IMR-90 (cell line): ENCODE measurements around the gene COA6. TPM values are rescaled to one million over a fixed set of nuclear protein-coding genes. Genes with fewer than 3 reads are reported as not detected.

Source experiments
- ATAC-seq: fragments of 200-7000 bp; cut with Tn5 transposase; 2 replicates; pipeline ENCODE4 v1.9.1; 2020; ENCODE audit warnings: low read depth, mild to moderate bottlenecking, moderate library complexity
- BruUV-seq: library from RNA; stranded (reverse); fragments of 400-500 nt; replicated peaks from 2 replicates; lab custom pipeline; 2021; lab: Mats Ljungman, UMichigan
- CTCF ChIA-PET: fragments of 300-600 bp; formaldehyde crosslinking; extraction: SDS; loops from one replicate; lab custom pipeline; 2021; ENCODE audit warnings: antibody characterized with exemption; lab: Yijun Ruan, JAX
- POLR2A ChIA-PET: fragments of 300-600 bp; sonication (Branson Sonifier 250); formaldehyde crosslinking; loops from one replicate; lab custom pipeline; 2022; ENCODE audit warnings: antibody characterized with exemption; ENCODE audit not compliant: unreplicated experiment; lab: Charles Lee
- DNase-seq: peaks from one replicate; pipeline ENCODE4 v3.0.0; 2013
- H2AFZ ChIP-seq: replicated peaks from 2 replicates; pipeline ENCODE3; 2013; ENCODE audit warnings: low read length, mild to moderate bottlenecking; ENCODE audit not compliant: poor library complexity
- H2AK5ac ChIP-seq: 2 replicates; pipeline ENCODE4 v1.6.1; 2013; ENCODE audit warnings: low read depth, low read length, inconsistent platforms
- H2AK9ac ChIP-seq: replicated peaks from 2 replicates; pipeline ENCODE3; 2013; ENCODE audit warnings: mild to moderate bottlenecking, low read depth, low read length, moderate library complexity; ENCODE audit not compliant: poor library complexity
- H2BK120ac ChIP-seq: 2 replicates; pipeline ENCODE4 v1.6.1; 2013; ENCODE audit warnings: low read depth, low read length, inconsistent platforms
- H2BK15ac ChIP-seq: 3 replicates; pipeline ENCODE4 v1.6.1; 2013; ENCODE audit warnings: low read depth, low read length, inconsistent platforms
- H2BK20ac ChIP-seq: 2 replicates; pipeline ENCODE4 v1.6.1; 2013; ENCODE audit warnings: low read depth, mild to moderate bottlenecking, inconsistent platforms, low read length, moderate library complexity
- H2BK5ac ChIP-seq: 2 replicates; pipeline ENCODE4 v1.6.1; 2013; ENCODE audit warnings: mild to moderate bottlenecking, low read depth, low read length, inconsistent platforms; ENCODE audit not compliant: poor library complexity, severe bottlenecking
- H3K14ac ChIP-seq: replicated peaks from 2 replicates; pipeline ENCODE4 v1.6.1; 2013; ENCODE audit warnings: low read depth, low read length, inconsistent platforms
- H3K18ac ChIP-seq: 2 replicates; pipeline ENCODE4 v1.6.1; 2013; ENCODE audit warnings: low read depth, low read length, control low read depth
- H3K23ac ChIP-seq: 2 replicates; pipeline ENCODE4 v1.6.1; 2013; ENCODE audit warnings: low read depth, low read length, inconsistent platforms
- H3K27ac ChIP-seq: 2 replicates; pipeline ENCODE4 v1.5.1; 2013; ENCODE audit warnings: mild to moderate bottlenecking, control low read depth, low read length; ENCODE audit not compliant: insufficient read depth
- H3K27me3 ChIP-seq: 2 replicates; pipeline ENCODE4 v1.6.1; 2013; ENCODE audit warnings: low read length; ENCODE audit not compliant: control insufficient read depth, insufficient read depth
- H3K36me3 ChIP-seq: 2 replicates; pipeline ENCODE4 v1.6.1; 2013; ENCODE audit warnings: low read length, mixed read lengths; ENCODE audit not compliant: control insufficient read depth, insufficient read depth
- H3K4ac ChIP-seq: 2 replicates; pipeline ENCODE4 v1.6.1; 2013; ENCODE audit warnings: low read depth, low read length, inconsistent platforms
- H3K4me1 ChIP-seq: 2 replicates; pipeline ENCODE4 v1.6.1; 2013; ENCODE audit warnings: low read length, mixed read lengths; ENCODE audit not compliant: control insufficient read depth, insufficient read depth
- H3K4me2 ChIP-seq: 2 replicates; pipeline ENCODE4 v1.6.1; 2013; ENCODE audit warnings: low read depth, mild to moderate bottlenecking, control low read depth, low read length, moderate library complexity
- H3K4me3 ChIP-seq: 2 replicates; pipeline ENCODE4 v1.5.1; 2013; ENCODE audit warnings: low read depth, mild to moderate bottlenecking, control low read depth, low read length, moderate library complexity; ENCODE audit not compliant: insufficient read depth
- H3K56ac ChIP-seq: 2 replicates; pipeline ENCODE4 v1.6.1; 2013; ENCODE audit warnings: low read length, inconsistent platforms; ENCODE audit not compliant: insufficient read depth; ENCODE audit errors: extremely low read depth
- H3K79me1 ChIP-seq, 2 experiments: 2 replicates each; pipeline ENCODE4 v1.6.1; 2013; ENCODE audit warnings: low read length in 2 of 2, inconsistent platforms in 1 of 2, low read depth in 1 of 2
- H3K9ac ChIP-seq: 2 replicates; pipeline ENCODE4 v1.6.1; 2013; ENCODE audit warnings: low read depth, low read length, control low read depth
- H3K9me1 ChIP-seq: 2 replicates; pipeline ENCODE4 v1.6.1; 2013; ENCODE audit warnings: low read length, inconsistent platforms; ENCODE audit not compliant: insufficient read depth
- H3K9me3 ChIP-seq: 2 replicates; pipeline ENCODE4 v1.6.1; 2013; ENCODE audit warnings: low read length; ENCODE audit not compliant: control insufficient read depth, insufficient read depth
- H4K20me1 ChIP-seq: 2 replicates; pipeline ENCODE4 v1.6.1; 2013; ENCODE audit warnings: low read length, inconsistent platforms; ENCODE audit not compliant: insufficient read depth
- H4K5ac ChIP-seq: 2 replicates; pipeline ENCODE4 v1.6.1; 2013; ENCODE audit warnings: mild to moderate bottlenecking, low read depth, low read length, control low read depth
- H4K8ac ChIP-seq, 2 experiments: 2 replicates each; pipeline ENCODE4 v1.6.1; 2013; ENCODE audit warnings: low read depth in 2 of 2, low read length in 2 of 2, control low read depth in 1 of 2, inconsistent platforms in 1 of 2
- H4K91ac ChIP-seq: 2 replicates; pipeline ENCODE4 v1.6.1; 2013; ENCODE audit warnings: low read depth, low read length, inconsistent platforms; ENCODE audit not compliant: insufficient read depth
- BHLHE40 ChIP-seq: fragments of 150-350 bp; IDR thresholded peaks from 2 replicates; pipeline ENCODE4 v1.6.1; 2016; ENCODE audit warnings: mild to moderate bottlenecking, low read depth, low read length
- CEBPB ChIP-seq: IDR thresholded peaks from 2 replicates; pipeline ENCODE4 v1.6.1; 2012; ENCODE audit warnings: low read depth, low read length, improper control_type of control experiment
- ELK1 ChIP-seq: fragments of 150-350 bp; IDR thresholded peaks from 2 replicates; pipeline ENCODE4 v1.6.1; 2016; ENCODE audit warnings: low read depth, mild to moderate bottlenecking, low read length, moderate library complexity, borderline replicate concordance
- FOS ChIP-seq: fragments of 150-350 bp; IDR thresholded peaks from 2 replicates; pipeline ENCODE4 v1.6.1; 2016; ENCODE audit warnings: low read depth, low read length
- MAFK ChIP-seq: IDR thresholded peaks from 2 replicates; pipeline ENCODE4 v1.6.1; 2012; ENCODE audit warnings: low read depth, low read length, improper control_type of control experiment
- MAZ ChIP-seq: IDR thresholded peaks from 2 replicates; pipeline ENCODE4 v1.6.1; 2012; ENCODE audit warnings: low read depth, mild to moderate bottlenecking, low read length, improper control_type of control experiment, moderate library complexity, borderline replicate concordance
- MXI1 ChIP-seq: IDR thresholded peaks from 2 replicates; pipeline ENCODE4 v1.6.1; 2012; ENCODE audit warnings: low read depth, mild to moderate bottlenecking, low read length, moderate library complexity, borderline replicate concordance
- NFE2L2 ChIP-seq: fragments of 150-350 bp; IDR thresholded peaks from 2 replicates; pipeline ENCODE4 v1.6.1; 2016; ENCODE audit warnings: low read depth, mild to moderate bottlenecking, low read length
- POLR2A ChIP-seq: IDR thresholded peaks from 2 replicates; pipeline ENCODE4 v1.6.1; 2012; ENCODE audit warnings: mild to moderate bottlenecking, low read depth, low read length
- RCOR1 ChIP-seq: IDR thresholded peaks from 2 replicates; pipeline ENCODE4 v1.6.1; 2012; ENCODE audit warnings: mild to moderate bottlenecking, low read length, improper control_type of control experiment; ENCODE audit not compliant: insufficient replicate concordance
- SMC3 ChIP-seq: fragments of 150-350 bp; IDR thresholded peaks from 2 replicates; pipeline ENCODE4 v1.6.1; 2016; ENCODE audit warnings: low read depth, mild to moderate bottlenecking, antibody characterized with exemption, low read length, moderate library complexity
- USF2 ChIP-seq: fragments of 150-350 bp; IDR thresholded peaks from 2 replicates; pipeline ENCODE4 v1.6.1; 2017; ENCODE audit warnings: mild to moderate bottlenecking, antibody characterized with exemption, low read length, low read depth
- WGBS, 2 experiments: methylation state at CpG; one replicate each; pipeline versions ENCODE4 v1.1.5 to v1.1.7; 2013; ENCODE audit warnings: missing lambda C conversion rate in 2 of 2; ENCODE audit not compliant: insufficient read length in 1 of 2; ENCODE audit errors: extremely low coverage in 2 of 2; 5-methylcytosine and 5-hydroxymethylcytosine counted together
- dilution Hi-C: fragments of 300-500 bp; cut with HindIII; formaldehyde crosslinking; loops from one replicate; pipeline ENCODE4 v1.14.3; 2018; ENCODE audit warnings: low sequenced_read_pairs; ENCODE audit not compliant: unreplicated experiment
- in situ Hi-C: fragments of 300-500 bp; cut with MboI; formaldehyde crosslinking; loops from 3 replicates; pipeline ENCODE4 v1.14.3; 2019; ENCODE audit warnings: low sequenced_read_pairs, inconsistent platforms, mixed read lengths
- intact Hi-C: fragments of 100-400 bp; cut with micrococcal nuclease; formaldehyde crosslinking; loops from 2 replicates; pipeline ENCODE4 v1.10.0; 2022
- polyA plus RNA-seq, 3 experiments: library from polyadenylated mRNA; depleted of rRNA; stranded (reverse); fragments of >200 nt; gene quantifications; 2 replicates each; pipeline ENCODE4 v1.2.3, GENCODE V29; 2012; ENCODE audit warnings: low replicate concordance in 1 of 3
- total RNA-seq: library from RNA; depleted of rRNA; stranded (reverse); fragments of >200 nt; gene quantifications from 2 replicates; pipeline ENCODE4 v1.2.3, GENCODE V29; 2012

COA6 gene
- total and polyA plus RNA-seq, 2 of the 4 experiments (the other 2 are of a cell fraction) = 6.8 to 14.3 TPM

DNA sequence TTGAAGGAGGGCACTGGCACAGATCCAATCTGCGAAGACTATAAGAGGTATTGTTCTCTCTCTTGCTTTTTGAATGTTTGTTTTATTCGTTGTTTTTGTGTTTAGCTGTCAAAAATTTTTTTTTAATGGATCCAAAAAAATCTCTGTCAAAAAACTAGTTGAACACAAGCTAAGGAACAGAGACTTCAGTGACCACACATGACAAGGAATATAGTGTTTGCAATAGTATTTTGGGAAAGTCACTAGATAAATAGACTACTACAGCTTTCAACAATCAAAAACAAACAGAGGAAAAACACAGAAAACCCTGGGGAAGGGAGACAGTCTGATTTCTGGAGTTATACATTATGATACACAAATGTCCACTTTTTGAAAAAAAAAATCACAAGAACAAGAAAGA is 36.9 kb upstream of the COA6 start:
- ChIA-PET CTCF (interaction anchor here (0.6 to 1.1 kb wide), 3 partner anchors 8 to 26 kb away, joined by 3 to 5 read pairs (median 3); no protein-coding TSS in a partner anchor), POLR2A (no interaction called here)

More for the DNA sequence above, 36.9 kb upstream of the COA6 start:
- Histone ChIP-seq H4K91ac (no peak overlapping the region), H2BK15ac (no peak overlapping the region), H3K4me2 (no peak overlapping the region), H3K4ac (no peak overlapping the region), H3K4me1 (no peaks in the 10 kb centered on the region), H3K79me1 (no peaks in the 10 kb centered on the region), H4K5ac (no peak overlapping the region), H3K36me3 (no peaks in the 10 kb centered on the region), H2BK120ac (no peak overlapping the region), H4K8ac (no peak overlapping the region), H4K20me1 (no peaks in the 10 kb centered on the region), H3K9me1 (no peaks in the 10 kb centered on the region), H3K14ac (no peak overlapping the region), H2BK5ac (no peak overlapping the region), H2AK5ac (no peak overlapping the region), H3K27ac (no peak overlapping the region), H3K4me3 (no peak overlapping the region), H2BK20ac (no peak overlapping the region), H2AK9ac (no peak overlapping the region), H3K9ac (no peak overlapping the region), H2AFZ (no peak overlapping the region), H3K9me3 (peaks cover 3% of the 10 kb centered on the region; the same call in 1 of the 2 replicates), H3K18ac (no peak overlapping the region), H3K23ac (no peak overlapping the region), H3K27me3 (no peaks in the 10 kb centered on the region), H3K56ac (no peak overlapping the region)
- no peak for TF ChIP-seq RCOR1
- TF ChIP-seq USF2 = no peak
- TF ChIP-seq MXI1 = no peak
- TF ChIP-seq MAFK = no peak
- no peak for TF ChIP-seq MAZ
- no peak for TF ChIP-seq NFE2L2
- no peak for TF ChIP-seq FOS
- TF ChIP-seq BHLHE40 = no peak
- no peak for TF ChIP-seq CEBPB
- no peak for TF ChIP-seq ELK1
- TF ChIP-seq SMC3 = no peak
- no peak for TF ChIP-seq POLR2A
- in situ Hi-C loops (no loop called here), dilution Hi-C loops (no loop called here), intact Hi-C loops (no loop called here)
- WGBS, 2 experiments = no CpG with 5 or more reads among the region's 2 CpGs
- DNase-seq (no peak), ATAC-seq (no peak)
- BruUV-seq = no TSS peak
